BJ (cell line): ENCODE data around the gene CERK. TPM values are rescaled to one million over a fixed set of nuclear protein-coding genes. Genes with fewer than 3 reads are reported as not detected.

ENCODE experiments used
- CTCF ChIA-PET: fragments of 350-600 bp; formaldehyde crosslinking; extraction: SDS; loops from one replicate; lab custom pipeline; 2021; ENCODE audit warnings: antibody characterized with exemption, inconsistent platforms; lab: Yijun Ruan, JAX
- POLR2A ChIA-PET: fragments of 300-600 bp; sonication (Branson Sonifier 250); formaldehyde crosslinking; extraction: SDS; loops from one replicate; lab custom pipeline; 2021; ENCODE audit warnings: antibody characterized with exemption; lab: Charles Lee
- DNase-seq: peaks from one replicate; pipeline ENCODE4 v3.0.0-alpha.2; 2011; ENCODE audit warnings: low read depth
- H3K27me3 ChIP-seq: 2 replicates; pipeline ENCODE4 v1.6.0; 2011; ENCODE audit warnings: low read length; ENCODE audit not compliant: control insufficient read depth, insufficient read depth
- H3K36me3 ChIP-seq: 2 replicates; pipeline ENCODE4 v1.5.1; 2011; ENCODE audit warnings: low read length; ENCODE audit not compliant: control insufficient read depth, insufficient read depth
- H3K4me3 ChIP-seq: 2 replicates; pipeline ENCODE4 v1.5.1; 2011; ENCODE audit warnings: low read depth, mild to moderate bottlenecking, control low read depth, low read length
- polyA plus RNA-seq: library from polyadenylated mRNA; depleted of rRNA; stranded (reverse); fragments of >200 nt; gene quantifications from 2 replicates; pipeline ENCODE4 v1.2.3, GENCODE V29; 2011
- TF ChIP-seq, protein P1 (sequence below): IDR thresholded peaks from 2 replicates; pipeline ENCODE4 v1.5.1; 2011; ENCODE audit warnings: low read depth, mild to moderate bottlenecking, control low read depth, inconsistent platforms, low read length, moderate library complexity; ENCODE audit not compliant: insufficient read depth

CERK gene
- polyA plus RNA-seq, 1 experiment = 32.6 TPM

DNA sequence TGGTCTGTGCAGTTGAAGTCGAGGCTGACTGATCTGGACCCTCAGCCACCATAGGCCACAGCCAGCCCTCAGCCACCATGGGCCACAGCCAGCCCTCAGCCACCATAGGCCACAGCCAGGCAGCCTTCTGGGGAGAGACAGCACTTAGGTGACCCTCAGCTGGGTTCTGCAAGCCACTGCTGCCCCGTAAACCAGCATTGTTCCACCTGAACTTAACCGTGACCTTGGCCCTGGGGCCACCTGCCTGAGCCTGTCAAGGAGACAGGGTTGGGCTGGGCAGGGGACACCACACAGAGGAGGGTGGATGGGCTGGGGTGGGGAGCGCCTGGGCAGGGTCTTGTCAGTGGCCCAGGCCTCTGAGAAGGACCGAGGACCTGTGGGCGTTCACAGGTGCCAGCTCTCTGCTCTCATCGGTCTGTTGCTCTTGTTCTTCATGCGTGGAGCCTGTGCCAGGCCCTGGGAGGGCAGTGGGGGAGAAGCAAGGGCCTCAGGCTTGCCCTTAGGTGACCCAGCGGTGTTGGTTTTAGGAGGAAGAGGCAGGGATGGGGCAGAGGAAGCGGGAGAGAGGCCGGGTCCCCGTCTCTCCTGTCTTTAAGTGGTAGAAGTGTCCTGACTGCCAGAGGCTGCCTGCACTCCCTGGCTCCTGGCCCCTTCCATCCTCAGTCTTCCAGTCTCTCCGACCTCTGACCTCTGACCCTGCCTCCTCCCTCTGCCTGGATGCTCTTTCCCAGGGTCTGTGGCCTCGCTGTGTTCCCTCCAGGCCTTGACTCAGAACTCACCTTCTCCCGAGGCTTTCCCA lies 81.0 kb downstream of the CERK start:
- ChIA-PET CTCF (no interaction called here), POLR2A (no interaction called here)

DNA sequence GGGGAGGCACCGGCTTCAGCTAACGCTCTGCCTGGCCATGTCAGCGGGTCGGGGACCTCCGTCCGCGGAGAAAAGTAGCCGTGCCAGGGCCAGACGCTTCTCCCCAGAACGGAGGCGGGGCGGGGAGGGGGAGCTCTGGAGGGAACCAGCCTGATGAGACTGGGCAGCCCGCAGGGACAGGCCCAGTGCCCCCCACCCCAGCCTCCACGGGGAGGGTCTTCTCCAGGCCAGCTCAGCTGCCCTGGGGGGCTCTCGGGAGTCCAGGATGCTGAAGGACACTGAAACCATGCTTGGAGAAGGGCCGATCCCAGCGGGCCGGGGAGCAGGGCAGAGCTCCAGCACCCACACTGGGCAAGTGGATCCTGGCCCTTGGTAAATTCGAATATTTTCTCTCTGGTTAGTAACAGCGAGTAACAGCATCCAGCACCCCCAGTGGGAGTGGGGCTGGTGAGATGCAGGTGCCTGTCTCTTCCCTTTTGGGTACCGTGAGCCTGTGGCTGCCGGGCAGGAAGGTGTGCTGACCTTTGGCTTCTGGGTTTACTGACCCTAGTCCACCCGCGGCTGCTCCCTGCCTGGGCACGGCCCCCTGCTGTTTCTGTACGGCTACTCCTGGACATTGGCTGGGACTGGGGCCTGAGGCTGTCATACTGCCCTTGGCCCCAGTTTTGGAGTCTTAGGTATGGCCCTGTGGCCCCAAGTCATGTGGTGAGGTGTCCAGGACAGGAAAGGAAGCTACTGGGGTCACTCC lies 82.0 kb downstream of the CERK start:
- POLR2A ChIA-PET = no interaction called here

More for the DNA sequence above, 81.0 kb downstream of the CERK start:
- Histone ChIP-seq H3K4me3 (no peak overlapping the region), H3K36me3 (no peaks in the 10 kb centered on the region), H3K27me3 (no peaks in the 10 kb centered on the region)
- DNase-seq = no peak
- TF ChIP-seq, protein P1, sequence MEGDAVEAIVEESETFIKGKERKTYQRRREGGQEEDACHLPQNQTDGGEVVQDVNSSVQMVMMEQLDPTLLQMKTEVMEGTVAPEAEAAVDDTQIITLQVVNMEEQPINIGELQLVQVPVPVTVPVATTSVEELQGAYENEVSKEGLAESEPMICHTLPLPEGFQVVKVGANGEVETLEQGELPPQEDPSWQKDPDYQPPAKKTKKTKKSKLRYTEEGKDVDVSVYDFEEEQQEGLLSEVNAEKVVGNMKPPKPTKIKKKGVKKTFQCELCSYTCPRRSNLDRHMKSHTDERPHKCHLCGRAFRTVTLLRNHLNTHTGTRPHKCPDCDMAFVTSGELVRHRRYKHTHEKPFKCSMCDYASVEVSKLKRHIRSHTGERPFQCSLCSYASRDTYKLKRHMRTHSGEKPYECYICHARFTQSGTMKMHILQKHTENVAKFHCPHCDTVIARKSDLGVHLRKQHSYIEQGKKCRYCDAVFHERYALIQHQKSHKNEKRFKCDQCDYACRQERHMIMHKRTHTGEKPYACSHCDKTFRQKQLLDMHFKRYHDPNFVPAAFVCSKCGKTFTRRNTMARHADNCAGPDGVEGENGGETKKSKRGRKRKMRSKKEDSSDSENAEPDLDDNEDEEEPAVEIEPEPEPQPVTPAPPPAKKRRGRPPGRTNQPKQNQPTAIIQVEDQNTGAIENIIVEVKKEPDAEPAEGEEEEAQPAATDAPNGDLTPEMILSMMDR = no peak

DNA sequence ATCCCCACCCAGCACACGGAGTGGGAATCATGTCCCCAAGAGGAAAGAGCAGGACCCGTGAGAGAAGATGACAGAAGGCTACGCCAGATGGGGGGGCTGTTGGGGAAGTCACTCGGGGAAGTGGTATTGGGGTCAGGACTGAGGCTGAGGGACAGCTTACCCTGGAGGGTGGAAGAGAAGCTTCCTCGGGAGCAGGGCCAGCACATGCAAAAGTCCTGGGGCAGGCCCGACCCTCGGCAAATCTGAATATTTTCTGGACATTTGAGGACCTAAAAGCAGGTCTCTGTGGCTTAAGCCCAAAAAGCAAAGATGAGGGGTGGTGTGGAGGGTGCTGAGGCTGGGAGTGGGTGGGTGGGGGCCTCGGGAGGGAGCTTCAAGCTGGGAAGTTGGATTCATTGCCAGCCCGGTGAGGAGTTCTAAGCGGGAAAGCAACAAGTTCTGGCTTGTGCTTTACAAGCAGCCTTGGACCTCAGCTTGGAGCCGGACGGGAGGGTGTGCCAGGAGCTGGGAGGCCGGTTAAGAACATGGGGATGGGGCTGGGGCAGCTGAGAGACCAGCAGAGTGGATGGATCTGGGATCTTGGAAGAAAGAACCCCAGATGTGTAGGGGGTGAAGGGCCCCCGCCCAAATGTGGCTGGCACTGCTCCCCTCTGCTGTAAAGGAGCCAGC lies 83.0 kb downstream of the CERK start:
- no peak for DNase-seq
- no peaks in the 10 kb centered on the region for H3K27me3 ChIP-seq
- no peaks in the 10 kb centered on the region for H3K36me3 ChIP-seq
- ChIA-PET CTCF (interaction anchor here (1.3 kb wide), 1 partner anchor 9 kb away, joined by 4 read pairs; no protein-coding TSS in a partner anchor), POLR2A (no interaction called here)
- no peak overlapping the region for H3K4me3 ChIP-seq
- TF ChIP-seq, protein P1 = no peak

More for the DNA sequence above, 82.0 kb downstream of the CERK start:
- no peak overlapping the region for H3K4me3 ChIP-seq
- H3K36me3 ChIP-seq = no peaks in the 10 kb centered on the region
- TF ChIP-seq, protein P1 = no peak
- H3K27me3 ChIP-seq = no peaks in the 10 kb centered on the region
- CTCF ChIA-PET = interaction anchor here (1.3 kb wide), 1 partner anchor 10 kb away, joined by 4 read pairs; no protein-coding TSS in a partner anchor
- DNase-seq = no peak

DNA sequence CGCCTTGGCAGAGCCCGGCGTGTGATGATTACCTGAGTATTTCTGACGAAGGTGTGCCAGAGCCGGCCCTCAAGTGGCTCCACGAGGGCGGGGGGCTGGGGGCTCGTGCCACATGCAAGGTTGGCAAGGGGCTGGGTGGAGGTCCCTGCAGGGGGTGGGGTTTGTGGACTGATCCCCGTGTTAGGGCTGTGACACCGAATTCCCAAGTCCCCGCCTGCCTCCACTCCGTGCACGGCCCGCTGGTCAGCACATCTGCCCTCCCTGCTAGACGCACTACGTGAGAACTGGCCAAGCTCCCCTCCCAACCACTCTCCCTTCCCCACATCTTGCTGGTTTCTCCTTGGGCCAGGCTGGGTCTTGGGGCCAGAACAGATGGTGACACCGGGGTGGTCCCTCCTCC lies 83.6 kb downstream of the CERK start:
- CTCF ChIA-PET = interaction anchor here (1.3 kb wide), 1 partner anchor 8 kb away, joined by 4 read pairs; no protein-coding TSS in a partner anchor
- H3K36me3 ChIP-seq = no peaks in the 10 kb centered on the region

More for the DNA sequence above, 83.6 kb downstream of the CERK start:
- TF ChIP-seq, protein P1 = no peak
- no peak for DNase-seq
- Histone ChIP-seq H3K27me3 (no peaks in the 10 kb centered on the region), H3K4me3 (no peak overlapping the region)
- POLR2A ChIA-PET = no interaction called here
